NT2/D1 (cell line): ENCODE data around the gene TSPAN1.

ENCODE experiments used
- DNase-seq: peaks from one replicate; pipeline ENCODE4 v3.0.0-alpha.2; 2011; ENCODE audit warnings: low read depth, low spot score
- H3K27me3 ChIP-seq: 2 replicates; pipeline ENCODE4 v1.6.0; 2011; ENCODE audit warnings: mild to moderate bottlenecking; ENCODE audit not compliant: insufficient read length, insufficient read depth
- H3K36me3 ChIP-seq: 2 replicates; pipeline ENCODE4 v1.6.1; 2011; ENCODE audit warnings: mild to moderate bottlenecking, low read length, mixed read lengths; ENCODE audit not compliant: insufficient read depth, insufficient read length
- H3K4me1 ChIP-seq: 2 replicates; pipeline ENCODE4 v1.5.1; 2011; ENCODE audit not compliant: insufficient read depth, insufficient read length
- H3K4me3 ChIP-seq: 2 replicates; pipeline ENCODE4 v1.5.1; 2011; ENCODE audit warnings: low read depth; ENCODE audit not compliant: insufficient read length
- H3K9ac ChIP-seq: 2 replicates; pipeline ENCODE4 v1.6.0; 2011; ENCODE audit warnings: low read depth; ENCODE audit not compliant: insufficient read length
- H3K9me3 ChIP-seq: 2 replicates; pipeline ENCODE4 v1.5.1; 2011; ENCODE audit warnings: mild to moderate bottlenecking, low read length; ENCODE audit not compliant: insufficient read depth
- SUZ12 ChIP-seq: IDR thresholded peaks from 2 replicates; pipeline ENCODE4 v1.6.1; 2011; ENCODE audit not compliant: insufficient read length, insufficient read depth; ENCODE audit errors: extremely low read depth
- YY1 ChIP-seq: IDR thresholded peaks from 2 replicates; pipeline ENCODE4 v1.6.1; 2011; ENCODE audit not compliant: insufficient read length, insufficient read depth
- ZNF274 ChIP-seq: IDR thresholded peaks from 2 replicates; pipeline ENCODE4 v1.6.1; 2011; ENCODE audit warnings: mild to moderate bottlenecking, low read depth, low read length

TSPAN1 gene

GRCh38 chr1:46191033-46191701, 16.3 kb downstream of the TSPAN1 start:
- no peak for DNase-seq
- Histone ChIP-seq H3K36me3 (peaks cover 86% of the 10 kb centered on the region), H3K4me3 (no peak overlapping the region), H3K27me3 (no peaks in the 10 kb centered on the region), H3K4me1 (peaks cover 10% of the 10 kb centered on the region), H3K9me3 (no peaks in the 10 kb centered on the region), H3K9ac (no peak overlapping the region)
- TF ChIP-seq YY1 (no peak), ZNF274 (no peak), SUZ12 (no peak)

DNA sequence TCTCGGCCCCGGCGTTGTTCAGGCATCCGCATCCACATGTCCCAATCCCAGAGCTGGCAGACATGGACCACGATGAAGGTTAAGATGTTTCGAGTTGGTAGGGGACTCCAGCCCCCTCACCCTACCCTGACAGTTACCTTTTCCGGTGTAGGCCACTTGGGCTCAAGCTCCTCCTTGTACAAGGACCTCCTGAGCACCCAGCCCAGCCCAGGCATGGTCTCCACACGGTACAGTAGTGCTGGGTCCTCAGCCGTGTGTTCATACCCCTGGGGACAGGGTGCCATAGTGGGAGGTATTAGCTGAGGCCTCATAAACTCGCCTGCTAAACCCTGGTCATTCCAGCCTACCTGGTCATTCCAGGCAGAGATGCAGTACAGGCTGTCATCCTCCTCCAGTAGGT, 17.3 kb downstream of the TSPAN1 start:
- DNase-seq = no peak
- H3K9me3 ChIP-seq = no peaks in the 10 kb centered on the region
- H3K4me1 ChIP-seq = peaks cover 10% of the 10 kb centered on the region
- no peaks in the 10 kb centered on the region for H3K27me3 ChIP-seq
- no peak overlapping the region for H3K4me3 ChIP-seq
- H3K9ac ChIP-seq = no peak overlapping the region
- TF ChIP-seq SUZ12 = no peak
- peaks cover 91% of the 10 kb centered on the region for H3K36me3 ChIP-seq

- TF ChIP-seq YY1 = no peak
- no peak for TF ChIP-seq SUZ12
- no peak for TF ChIP-seq ZNF274
- Histone ChIP-seq H3K36me3 (peaks cover 83% of the 10 kb centered on the region), H3K9me3 (no peaks in the 10 kb centered on the region), H3K4me1 (peaks cover 16% of the 10 kb centered on the region), H3K9ac (peak overlapping the region; percentile 47), H3K4me3 (no peak overlapping the region), H3K27me3 (no peaks in the 10 kb centered on the region)
- DNase-seq = no peak
These were observed 18.4 kb downstream of the TSPAN1 start for GRCh38 chr1:46193285-46193684.

DNA sequence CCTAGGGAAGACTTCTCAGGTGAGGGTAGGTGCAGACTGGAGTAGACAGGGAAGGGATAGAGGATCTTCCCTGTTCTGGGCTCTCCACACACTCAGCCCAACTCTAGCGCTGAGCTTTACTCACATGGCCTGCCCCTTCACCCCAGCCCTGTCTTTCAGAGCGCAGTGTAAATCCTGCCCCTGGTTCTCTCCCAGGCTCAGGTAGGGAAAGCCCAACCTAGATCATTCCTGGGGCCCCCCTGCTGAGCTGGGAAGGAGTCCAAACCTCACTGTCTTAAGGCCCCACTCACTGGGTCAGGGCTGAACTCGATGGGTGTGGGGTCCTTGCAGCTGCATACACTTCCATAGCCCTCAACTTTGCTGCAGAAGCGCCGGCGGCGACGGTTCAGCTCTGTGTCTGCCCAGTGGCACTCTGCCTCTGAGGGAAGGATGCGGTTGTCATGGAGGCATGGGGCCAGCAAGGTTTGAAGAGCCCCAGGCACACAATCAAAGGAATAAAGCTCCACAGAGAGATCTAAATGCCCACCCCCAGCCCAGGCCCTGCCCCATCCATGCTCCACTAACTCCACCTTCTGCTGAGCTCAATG, 19.2 kb downstream of the TSPAN1 start:
- Histone ChIP-seq H3K9ac (no peak overlapping the region), H3K36me3 (peaks cover 76% of the 10 kb centered on the region)
- TF ChIP-seq SUZ12 (no peak), YY1 (no peak), ZNF274 (no peak)

DNA sequence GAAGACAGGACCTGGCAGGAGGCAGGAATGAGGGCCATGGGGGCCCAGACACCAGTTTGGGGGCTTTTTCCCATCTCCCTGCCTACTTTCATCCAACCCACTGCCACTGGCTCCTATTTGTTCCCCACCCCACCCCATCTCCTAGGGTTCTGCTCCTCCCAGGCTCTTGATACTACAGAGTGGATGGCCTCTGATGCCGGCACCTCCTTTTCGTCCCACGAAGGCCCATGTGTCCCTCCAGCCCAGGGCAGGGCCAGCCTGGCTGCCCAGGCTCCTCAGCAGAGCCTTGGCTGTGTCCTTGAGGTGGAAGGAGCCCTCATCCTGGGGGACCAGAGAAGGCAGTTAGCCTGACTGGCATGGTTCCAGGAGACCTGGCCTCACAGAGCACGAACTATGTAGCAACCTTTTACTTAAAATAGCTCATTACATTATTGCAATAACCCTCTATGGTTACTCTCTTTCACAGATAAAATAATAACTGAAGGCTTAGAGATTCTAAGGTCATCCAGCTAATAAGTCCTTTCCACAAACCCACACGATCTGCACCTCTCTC, 19.8 kb downstream of the TSPAN1 start:
- Histone ChIP-seq H3K4me3 (no peak overlapping the region), H3K4me1 (peaks cover 16% of the 10 kb centered on the region), H3K27me3 (no peaks in the 10 kb centered on the region), H3K36me3 (peaks cover 69% of the 10 kb centered on the region), H3K9me3 (no peaks in the 10 kb centered on the region), H3K9ac (no peak overlapping the region)
- no peak for DNase-seq
- TF ChIP-seq SUZ12 (no peak), ZNF274 (no peak), YY1 (no peak)

More for the DNA sequence above, 19.2 kb downstream of the TSPAN1 start:
- Histone ChIP-seq H3K4me3 (no peak overlapping the region), H3K4me1 (peaks cover 16% of the 10 kb centered on the region), H3K9me3 (no peaks in the 10 kb centered on the region), H3K27me3 (no peaks in the 10 kb centered on the region)
- no peak for DNase-seq

GRCh38 chr1:46196609-46197008, 21.7 kb downstream of the TSPAN1 start:
- DNase-seq = no peak
- H3K9me3 ChIP-seq = no peaks in the 10 kb centered on the region
- H3K4me1 ChIP-seq = peaks cover 16% of the 10 kb centered on the region
- TF ChIP-seq YY1 (no peak), SUZ12 (no peak), ZNF274 (no peak)
- peaks cover 57% of the 10 kb centered on the region for H3K36me3 ChIP-seq
- no peak overlapping the region for H3K9ac ChIP-seq
- H3K27me3 ChIP-seq = no peaks in the 10 kb centered on the region
- no peak overlapping the region for H3K4me3 ChIP-seq

DNA sequence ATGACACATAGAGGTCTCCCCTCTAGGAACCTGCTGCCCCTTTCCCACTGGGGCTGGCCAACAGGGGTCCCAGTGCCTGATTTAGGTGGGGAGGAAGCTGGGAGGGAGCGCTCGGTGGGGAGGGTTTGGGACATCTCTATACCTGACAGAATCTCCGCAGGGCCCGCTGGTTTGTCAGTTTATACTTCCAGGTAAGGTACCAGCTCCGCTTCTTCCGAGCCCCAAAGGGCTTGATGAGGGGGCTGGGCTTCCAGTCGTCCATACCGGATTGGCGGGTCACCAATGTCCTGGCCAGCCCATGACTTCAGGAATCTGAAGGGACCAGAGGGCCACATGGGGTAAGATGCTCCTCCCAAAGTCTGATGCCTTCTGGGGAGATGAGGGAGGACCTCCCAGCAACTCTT, 22.7 kb downstream of the TSPAN1 start:
- no peak for TF ChIP-seq SUZ12
- Histone ChIP-seq H3K9ac (peak overlapping the region; percentile 94), H3K27me3 (no peaks in the 10 kb centered on the region), H3K9me3 (no peaks in the 10 kb centered on the region), H3K4me1 (peaks cover 16% of the 10 kb centered on the region), H3K4me3 (peak overlapping the region; percentile 84), H3K36me3 (peaks cover 48% of the 10 kb centered on the region)
- DNase-seq = no peak
